Stimulated activated CD8-positive, alpha-beta memory T cell treated with anti-CD3 and anti-CD28 coated beads, Interleukin-7, amount 100 ng/mL, for 4 hours (primary cell): ENCODE measurements around the gene MED12L.

Experiments used
- DNase-seq, 2 donors: peaks; one replicate each; pipeline ENCODE4 v3.0.0-alpha.2; 2020; ENCODE audit warnings: low read depth in 2 of 2

The MED12L gene

DNA sequence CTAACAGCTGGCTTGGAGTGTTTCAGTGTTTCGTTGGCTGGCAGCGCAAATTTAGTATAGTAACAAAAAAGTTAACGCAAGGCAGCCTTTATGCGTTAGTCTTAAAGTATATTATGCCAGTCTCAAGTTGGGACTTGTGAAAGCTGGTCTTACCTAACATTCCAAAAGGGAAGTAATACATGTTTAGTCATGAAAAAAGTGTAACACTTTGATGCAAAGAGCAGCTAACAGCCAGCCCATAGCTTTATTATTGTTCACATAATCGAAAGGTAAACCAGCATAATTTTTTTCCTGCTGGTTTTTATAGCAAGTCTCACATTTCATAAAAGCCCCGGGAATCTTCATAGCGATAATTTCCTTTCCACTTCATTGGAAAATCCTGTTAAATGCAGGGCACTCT is 233.5 kb downstream of the MED12L start:
- no peak for DNase-seq

DNA sequence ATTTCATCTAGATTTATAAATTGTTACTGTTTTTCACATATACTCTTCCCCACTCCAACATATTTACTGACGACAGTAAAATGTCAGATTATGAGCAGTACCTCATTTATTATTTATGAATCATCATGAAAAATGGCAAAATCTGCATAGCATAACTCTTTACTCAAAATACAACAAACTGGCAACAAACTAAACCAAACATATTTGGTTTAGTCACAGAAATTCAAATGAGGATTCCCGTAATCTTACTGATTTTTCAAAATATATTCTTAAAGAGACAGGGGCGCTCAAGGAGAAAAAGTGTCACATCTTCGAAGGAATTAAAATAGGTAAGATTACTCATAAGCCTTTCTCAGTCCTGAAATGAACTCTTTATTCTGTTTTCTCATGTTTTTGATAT is 234.2 kb downstream of the MED12L start:
- no peak for DNase-seq

DNA sequence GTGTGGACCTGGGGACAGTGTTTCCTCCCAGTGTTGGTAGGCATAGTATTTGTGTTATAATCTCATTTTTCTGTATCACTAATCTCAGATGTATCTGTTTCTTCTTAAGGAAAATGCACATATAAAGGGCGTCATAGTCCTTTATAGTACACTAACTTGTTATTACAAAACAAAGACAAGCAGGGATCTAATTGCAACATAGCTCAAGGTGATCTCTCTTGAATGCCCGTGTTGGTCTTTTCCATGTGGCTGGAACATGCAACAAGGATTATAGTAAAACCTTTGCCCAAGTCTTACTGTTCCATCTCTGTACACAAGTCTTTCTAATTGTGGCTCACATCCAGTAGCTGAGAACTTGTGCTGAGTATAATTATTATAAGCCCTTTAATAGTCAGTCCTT is 234.7 kb downstream of the MED12L start:
- no peak for DNase-seq

DNA sequence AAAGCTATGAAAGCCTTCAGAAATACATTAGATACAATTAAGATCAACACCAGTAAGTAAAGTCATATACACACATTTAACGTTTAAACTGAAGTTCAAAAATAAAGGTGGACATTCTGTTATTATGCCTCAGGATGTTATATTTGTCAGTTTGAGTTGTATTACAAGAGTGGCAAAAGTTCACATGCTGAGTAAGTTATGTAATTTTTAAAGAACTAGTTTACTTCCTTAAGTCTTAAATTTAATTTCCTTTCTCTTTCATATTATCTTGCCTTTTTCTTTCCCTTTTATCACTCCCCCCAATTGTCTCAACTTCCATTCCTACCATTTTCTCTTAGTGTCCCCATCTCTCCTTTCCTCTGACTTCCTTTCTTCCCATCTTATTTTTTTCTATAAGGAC is 236.1 kb downstream of the MED12L start:
- no peak for DNase-seq

DNA sequence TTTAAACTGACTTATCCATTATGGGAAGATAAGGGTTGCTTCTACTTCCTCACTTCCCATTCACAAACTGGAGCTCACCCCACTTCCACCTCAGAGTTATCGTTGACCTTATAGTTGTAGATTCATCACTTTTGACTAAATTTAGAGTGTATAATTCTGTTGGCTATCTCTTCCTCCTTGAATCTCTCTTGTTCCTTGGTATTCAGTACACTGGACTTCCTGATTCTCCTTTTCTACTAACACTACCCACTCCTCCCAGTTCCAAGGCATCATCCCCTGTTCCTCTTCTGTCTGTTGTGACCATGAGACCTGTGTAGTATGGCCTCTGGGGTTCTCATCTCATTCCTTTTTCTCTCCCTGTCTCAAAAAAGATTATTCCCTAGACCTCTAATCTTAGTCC is 237.0 kb downstream of the MED12L start:
- DNase-seq, result no peak

DNA sequence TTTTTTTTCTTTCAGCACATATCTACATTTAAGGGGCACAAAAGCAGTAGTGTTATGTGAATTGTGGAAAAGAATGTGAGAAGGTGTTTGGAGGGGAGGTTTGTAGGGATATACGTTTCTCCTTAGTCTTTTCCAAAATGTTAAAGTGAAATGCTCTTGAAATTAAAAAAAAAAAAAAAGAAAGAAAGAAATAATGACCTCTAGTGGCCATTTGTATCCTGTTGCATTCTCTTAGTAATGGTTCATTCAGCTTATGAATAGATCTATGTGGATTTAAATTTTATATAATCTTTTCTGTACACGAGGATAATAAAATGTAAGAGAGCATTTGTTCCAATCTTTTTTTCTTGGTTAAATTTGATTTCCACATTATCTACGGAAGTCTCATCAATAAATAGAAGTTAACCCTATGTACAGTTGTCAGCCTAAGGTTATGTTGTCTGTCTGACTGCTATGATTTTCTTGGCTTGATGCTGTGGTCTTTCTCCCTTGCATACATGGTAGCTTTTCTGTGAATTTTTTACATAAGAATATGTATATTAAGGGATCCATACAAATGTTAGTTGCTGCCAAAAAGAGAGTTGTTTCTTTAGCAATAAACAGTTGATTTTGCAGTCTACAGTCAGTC is 242.2 kb downstream of the MED12L start:
- no peak for DNase-seq

DNA sequence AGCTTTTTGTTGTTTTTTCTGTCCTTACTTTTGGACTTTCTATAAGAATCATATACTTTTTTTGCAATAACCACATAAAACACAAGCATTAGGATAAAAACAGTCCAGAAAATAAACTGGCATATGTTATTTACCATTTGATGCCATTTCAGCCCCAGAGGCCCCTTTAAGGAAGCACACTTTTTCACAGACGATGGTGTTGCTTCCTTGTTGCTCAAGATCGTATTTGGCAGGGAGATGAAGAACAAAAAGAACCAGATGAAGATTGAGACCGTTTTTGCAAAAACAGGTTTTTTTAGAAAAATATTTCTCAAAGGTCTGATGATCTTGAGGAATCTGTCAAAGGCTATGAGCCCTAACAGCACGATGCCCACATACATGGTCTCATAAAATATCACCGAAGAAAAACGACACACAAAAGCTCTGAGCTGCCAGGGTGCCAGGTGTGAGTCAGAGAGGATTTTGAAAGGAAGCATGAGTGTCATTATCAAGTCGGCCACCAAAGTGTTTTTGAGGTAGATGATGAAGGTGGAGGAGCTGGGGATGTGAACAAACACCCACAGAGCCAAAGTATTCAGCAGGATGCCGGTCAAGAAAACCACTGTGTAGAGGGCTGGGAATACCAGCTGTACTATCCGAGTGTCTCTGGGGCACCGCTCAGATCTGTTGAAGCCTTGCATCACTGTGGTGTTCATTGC is 243.0 kb downstream of the MED12L start:
- peak; percentile 14 to 20 for DNase-seq

DNA sequence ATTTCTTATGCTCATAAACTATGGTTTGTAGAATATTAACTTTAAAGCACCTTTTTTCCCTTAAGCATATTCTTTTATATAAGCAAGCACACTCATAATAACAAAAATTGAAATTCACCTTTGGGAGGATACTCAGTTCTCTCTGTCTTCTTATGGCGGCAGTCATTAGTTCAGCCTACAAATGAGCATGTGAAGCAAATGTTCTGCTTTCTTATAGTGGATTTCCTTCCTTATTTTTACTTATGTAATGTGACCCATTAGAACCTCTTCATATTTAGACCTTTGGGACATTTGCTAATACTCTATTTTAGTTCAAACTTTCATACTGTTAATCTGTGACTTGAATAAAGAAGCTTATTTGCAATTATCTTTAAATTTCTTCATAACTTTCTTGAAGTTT is 243.9 kb downstream of the MED12L start, which contains the start of gene P2RY13:
Gene P2RY13, minus strand, starts transcription at position 187 of the 400 bp plus-strand sequence. Its CDS starts 21 bp downstream, at position 166.
- DNase-seq, result no peak

DNA sequence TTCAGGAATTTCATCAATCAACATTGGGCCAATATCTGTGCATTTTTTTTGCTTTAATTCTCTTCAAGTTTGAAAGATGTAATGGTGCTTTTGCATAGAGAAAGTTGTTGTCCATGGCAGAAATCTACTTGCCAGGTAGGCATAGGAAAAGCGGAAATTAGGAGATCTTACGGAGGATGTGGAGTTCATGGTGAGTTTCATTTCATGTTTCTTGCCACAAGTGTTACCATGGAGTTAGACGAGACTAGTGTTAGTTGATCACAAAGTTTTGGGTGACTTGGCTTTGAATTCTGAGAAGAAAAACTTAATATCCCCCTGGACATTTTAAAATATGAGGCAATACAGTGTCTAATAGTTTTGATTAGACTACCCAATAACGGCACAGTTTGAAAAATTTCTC is 244.9 kb downstream of the MED12L start:
- no peak for DNase-seq

DNA sequence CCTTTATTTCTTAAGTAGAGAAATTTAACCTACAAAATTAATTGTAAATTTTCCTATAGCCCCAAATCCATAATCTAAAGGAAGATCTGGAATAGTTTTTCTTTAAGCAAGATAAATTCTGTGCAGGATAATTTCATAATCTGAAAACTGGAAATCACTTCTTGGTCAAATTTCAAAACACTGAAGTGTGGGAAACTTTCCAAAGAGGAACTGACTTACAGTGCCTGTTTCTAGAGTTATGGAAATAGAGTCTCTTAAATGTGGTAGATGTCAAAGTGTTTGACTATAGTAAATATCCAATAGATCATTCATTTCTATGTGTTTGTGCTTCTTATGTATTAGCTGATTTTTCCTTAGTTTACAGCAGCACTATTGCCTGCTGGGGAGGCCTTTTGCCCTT is 245.4 kb downstream of the MED12L start:
- no peak for DNase-seq

DNA sequence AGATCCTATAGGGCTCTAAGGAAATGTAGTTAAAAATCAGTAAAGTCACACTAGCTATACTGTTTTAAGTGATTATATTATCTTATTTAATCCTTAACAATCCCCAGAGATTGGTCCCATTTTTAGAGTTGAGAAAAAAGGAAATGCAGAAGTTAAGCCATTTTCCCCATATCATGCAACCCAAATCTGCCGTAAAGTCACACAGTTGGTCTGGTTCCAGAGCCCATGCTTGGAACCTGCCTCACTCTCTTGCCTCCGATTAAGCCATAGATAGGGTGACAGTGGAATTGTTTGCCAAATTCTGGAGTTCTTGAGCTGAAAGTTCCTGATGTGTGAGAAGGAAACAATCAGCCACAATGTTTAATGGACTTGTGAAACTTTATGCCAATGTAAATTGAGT is 246.2 kb downstream of the MED12L start:
- DNase-seq, result no peak

DNA sequence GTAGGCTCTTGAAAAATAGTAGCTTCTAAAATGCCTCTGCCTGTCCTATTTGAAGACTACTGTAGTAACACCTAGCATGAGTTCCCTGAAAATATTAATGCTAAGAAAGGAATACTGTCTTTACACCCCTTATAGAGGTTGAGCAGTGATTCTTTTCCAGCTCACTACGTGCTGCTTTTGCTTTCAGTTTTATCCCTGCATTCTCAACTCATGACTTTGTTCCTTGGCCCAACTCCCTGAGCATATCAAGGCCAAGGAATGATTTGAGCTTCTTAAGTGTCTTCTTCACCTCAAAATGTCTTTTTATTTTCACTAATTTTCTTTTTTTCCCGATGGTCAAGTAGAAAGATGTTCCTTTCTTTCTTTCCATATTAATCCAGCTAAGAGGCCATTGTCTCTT is 260.4 kb downstream of the MED12L start:
- no peak for DNase-seq

DNA sequence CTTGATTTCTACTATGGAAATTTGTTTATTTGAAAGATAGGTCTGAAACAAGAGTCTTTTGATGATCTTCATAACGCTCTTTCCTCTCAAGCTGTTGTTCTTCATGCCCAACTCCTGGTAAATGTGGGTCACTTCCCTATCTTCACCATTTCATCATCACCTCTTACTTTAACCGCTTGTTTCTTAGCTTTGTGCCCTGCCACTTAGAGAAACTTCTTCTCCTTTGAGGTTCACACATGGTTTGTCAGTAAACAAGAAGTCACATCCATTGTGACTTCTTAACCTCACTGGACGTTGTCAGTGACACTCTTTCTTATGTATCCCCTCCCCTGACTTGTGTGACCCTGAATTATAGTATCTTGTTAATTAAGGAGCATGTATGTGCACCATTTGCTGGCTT is 260.8 kb downstream of the MED12L start:
- DNase-seq, result no peak

DNA sequence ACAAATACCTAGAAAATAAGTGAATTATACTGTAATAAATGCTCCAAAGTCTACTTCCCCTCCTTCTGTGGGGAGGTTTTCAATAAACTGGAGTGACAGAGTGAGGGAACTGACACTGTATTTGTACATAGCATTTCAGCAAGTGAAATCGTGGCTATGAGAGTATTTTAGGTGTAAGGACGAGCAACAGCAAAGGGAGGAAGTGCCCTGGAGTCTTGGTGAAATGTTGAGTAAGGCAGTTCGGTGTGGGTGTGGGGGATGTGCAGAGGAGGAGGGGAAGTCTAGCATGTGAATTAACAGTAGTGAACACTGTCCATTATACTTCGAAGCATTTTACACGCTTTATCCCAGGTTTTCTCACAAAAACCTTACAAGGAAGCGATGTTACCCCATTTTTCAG is 262.0 kb downstream of the MED12L start:
- DNase-seq, result no peak

DNA sequence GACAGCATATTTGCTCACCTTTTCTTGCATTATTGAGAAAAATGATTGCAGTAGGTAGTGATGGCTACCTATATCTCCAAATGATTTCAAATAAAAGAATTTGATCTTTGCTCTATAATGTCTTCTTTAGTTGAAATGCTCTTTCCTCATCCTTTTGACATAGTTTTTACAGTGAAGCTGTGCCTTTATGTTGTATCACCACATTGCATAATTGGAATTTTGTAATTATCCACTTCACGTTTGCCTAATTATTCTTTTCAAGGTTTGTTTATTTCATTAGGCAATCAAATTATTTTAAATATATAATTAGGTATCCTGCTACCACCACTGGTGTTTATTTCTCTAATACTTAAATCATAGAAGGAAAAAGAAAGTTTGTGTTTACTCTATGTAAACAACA is 265.2 kb downstream of the MED12L start:
- no peak for DNase-seq

DNA sequence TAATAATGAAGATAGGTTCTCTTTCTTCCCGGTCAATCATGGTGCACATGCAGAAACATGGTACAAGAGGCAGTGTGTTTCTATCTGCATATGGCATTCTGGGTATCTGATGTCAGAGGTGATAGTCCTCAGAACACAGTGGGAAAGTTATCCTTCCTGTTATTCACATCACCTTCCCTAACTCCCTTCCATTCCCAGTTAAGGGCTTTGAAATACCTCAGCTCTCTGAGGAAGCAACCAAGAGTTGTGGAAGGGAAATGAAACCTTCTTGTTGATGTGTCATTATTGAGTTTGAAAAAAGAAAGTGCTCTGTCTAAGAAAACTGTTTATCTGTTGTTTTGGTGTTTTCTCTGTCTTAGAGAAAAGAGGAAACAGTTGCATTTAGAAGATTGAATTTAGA is 265.8 kb downstream of the MED12L start:
- no peak for DNase-seq

DNA sequence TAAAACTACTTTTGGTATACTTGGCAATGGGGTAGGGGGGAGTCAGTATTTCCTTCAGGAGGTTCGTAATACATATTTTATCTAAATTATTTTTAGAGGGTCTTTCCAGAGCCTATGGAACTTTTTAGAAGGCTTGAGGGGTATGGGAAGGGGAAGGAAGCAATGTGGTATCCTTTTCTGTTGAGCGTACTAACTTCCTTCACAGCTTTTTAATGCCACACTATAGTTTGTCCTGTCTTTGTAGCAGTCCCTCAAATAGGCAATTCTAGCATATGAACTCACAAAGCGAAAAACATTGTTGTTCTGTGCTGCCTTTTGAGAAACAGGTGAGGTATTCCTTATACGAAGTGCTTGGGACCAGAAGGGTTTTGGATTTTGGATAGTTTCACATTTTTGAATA is 266.2 kb downstream of the MED12L start:
- no peak for DNase-seq

DNA sequence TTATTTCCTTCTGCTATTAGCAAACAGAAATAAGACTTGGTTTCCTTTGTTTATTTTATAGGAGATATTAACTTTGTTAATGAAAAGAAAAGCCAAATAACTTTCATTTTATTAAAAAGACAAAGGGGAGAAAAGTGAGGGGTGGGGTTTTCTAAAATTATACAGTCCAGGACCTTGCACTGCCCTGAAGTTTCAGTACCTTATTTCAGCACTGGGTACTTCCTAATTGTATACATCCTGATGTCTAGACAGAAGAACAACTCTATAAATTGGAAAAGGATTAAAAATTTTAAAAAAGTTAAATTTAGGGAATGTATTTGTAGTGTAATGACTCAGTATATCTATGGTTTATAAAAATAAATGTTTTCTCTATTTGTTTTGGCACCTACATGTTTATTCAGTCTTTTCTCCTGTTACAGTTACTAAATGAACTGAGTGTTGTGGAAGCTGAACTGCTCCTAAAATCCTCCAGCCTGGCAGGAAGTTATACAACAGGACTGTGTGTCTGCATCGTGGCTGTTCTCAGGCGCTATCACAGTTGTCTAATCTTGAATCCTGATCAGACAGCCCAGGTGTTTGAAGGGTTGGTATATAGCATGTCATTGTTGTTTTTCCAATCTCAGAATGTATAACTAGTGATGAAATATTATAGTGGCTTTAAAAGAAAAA is 271.5 kb downstream of the MED12L start:
- no peak for DNase-seq

DNA sequence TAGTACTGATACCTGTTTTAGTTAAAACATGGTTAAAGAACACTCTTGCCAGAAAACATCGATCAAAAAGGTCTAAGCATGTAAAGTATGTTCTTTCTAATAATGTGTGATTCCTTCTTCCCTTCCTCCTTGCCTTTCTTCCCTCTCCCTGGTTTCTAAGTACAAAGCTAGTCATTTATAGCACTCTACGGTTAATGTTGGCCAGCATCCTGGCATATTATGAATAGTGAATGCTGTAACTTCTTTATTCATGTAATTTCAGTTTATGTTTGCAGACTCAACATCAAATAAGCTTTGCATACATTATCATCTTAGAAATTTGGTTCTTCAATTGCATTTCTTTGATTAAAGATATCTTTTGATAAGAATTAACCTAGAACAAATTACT is 272.0 kb downstream of the MED12L start:
- no peak for DNase-seq

DNA sequence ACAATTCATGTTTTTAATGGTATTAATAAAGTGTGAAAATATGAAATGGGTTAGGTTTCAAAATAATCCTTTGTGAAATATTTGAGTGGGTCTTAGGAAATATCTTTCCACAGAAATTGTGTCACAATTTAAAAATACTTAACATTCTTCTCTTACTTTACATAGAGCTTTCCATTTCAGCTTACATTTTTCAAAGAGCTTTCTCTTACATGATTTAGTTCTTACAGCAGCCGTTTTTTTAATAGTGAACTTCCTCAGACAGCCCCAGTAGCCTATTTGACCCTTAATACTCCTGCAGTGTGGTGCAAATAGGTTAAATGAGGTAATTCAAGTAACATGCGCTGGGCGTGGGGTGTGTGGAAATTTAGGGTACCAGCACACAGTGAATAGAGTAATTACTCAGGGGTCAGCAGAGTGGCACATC is 277.3 kb downstream of the MED12L start:
- DNase-seq, result no peak

DNA sequence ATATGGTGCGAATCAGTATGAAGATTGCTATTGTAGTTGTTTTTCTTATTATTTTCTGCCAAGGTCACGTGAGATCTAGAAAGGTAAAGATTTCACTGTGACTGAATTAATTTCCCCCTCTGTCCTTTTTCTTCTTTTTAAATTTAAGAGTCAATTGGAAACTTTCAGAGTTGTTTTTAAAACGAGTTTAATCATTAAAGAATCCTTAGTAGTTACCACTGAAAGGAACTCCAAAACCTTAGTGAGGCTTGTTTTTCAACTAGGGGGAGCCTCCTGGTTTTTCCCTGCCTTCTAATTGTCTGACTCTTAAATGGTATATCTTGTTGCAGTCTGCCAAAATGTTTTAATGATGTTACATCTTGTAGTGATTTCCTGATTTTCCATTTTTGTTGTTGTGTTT is 281.5 kb downstream of the MED12L start:
- no peak for DNase-seq

DNA sequence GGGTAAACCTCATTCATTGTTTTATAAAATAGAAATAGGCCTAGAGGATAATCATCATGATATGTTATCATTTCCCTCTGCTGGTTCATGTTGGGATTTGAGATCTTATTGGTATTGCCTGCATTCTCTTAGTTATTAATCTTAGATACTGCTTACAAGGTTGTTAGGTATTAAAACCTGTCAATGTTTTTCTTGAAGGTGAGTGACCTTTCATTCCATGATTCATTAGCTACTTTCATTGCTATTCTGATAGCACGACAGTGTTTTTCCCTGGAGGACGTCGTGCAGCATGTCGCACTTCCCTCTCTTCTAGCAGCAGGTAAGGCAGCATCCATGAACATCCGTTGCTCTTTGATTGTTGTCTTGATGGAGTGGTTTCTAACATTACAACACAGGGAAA is 282.0 kb downstream of the MED12L start:
- DNase-seq, result no peak

DNA sequence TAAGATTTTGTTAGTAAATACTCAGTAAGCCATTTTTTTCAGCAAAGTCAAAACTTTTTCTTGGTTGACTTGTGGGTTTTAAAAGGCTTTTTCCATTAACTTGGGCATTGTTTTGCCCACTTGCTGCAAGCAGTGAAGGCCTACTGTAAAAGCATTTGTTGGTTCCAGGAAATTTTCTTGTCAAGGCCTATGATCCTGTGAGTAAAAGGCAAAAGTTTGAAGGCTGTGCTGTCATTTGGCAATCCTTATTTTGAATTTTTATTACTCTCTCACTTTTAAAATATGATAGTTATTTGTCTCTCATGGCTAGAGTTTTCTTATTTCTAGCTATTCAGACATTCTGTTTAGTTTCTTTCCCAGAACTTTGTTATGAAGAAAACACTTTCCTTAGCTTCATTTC is 286.1 kb downstream of the MED12L start:
- no peak for DNase-seq
